GM12892 (cell line): ENCODE data around the gene FBXW7.

Experiments used
- DNase-seq: peaks from one replicate; pipeline ENCODE4 v3.0.0; 2011; ENCODE audit not compliant: insufficient read length
- FAIRE-seq: peaks from 2 replicates; lab custom pipeline; 2011; peaks lifted over from hg19 to GRCh38; lab: Jason Lieb, UNC
- POLR2A ChIP-seq: IDR thresholded peaks from 2 replicates; pipeline ENCODE4 v1.6.1; 2011; ENCODE audit warnings: low read depth, low read length, control low read depth
- POLR2AphosphoS5 ChIP-seq: IDR thresholded peaks from 2 replicates; pipeline ENCODE4 v1.6.1; 2011; ENCODE audit warnings: low read depth, low read length, control low read depth
- TAF1 ChIP-seq: IDR thresholded peaks from 2 replicates; pipeline ENCODE4 v1.6.1; 2011; ENCODE audit warnings: low read depth, mild to moderate bottlenecking, control low read depth, low read length, borderline replicate concordance

The FBXW7 gene

GRCh38 chr4:152359208-152360044, 176.5 kb downstream of the FBXW7 start:
- DNase-seq: no peak

GRCh38 chr4:152357206-152357605, 178.7 kb downstream of the FBXW7 start:
- TF ChIP-seq TAF1: no peak
- TF ChIP-seq POLR2A: no peak
- TF ChIP-seq POLR2AphosphoS5: no peak
- no peak for FAIRE-seq
- no peak for DNase-seq

More at GRCh38 chr4:152359208-152360044, 176.5 kb downstream of the FBXW7 start:
- TF ChIP-seq TAF1: no peak
- no peak for TF ChIP-seq POLR2A
- no peak for TF ChIP-seq POLR2AphosphoS5
- peak; percentile 83 for FAIRE-seq

- no peak for DNase-seq
- peak; percentile 61 for FAIRE-seq
- TF ChIP-seq POLR2A (no peak), POLR2AphosphoS5 (no peak), TAF1 (no peak)
These were observed 179.4 kb downstream of the FBXW7 start for GRCh38 chr4:152356428-152357034.

- TF ChIP-seq TAF1: no peak
- TF ChIP-seq POLR2A: no peak
- no peak for TF ChIP-seq POLR2AphosphoS5
- FAIRE-seq (peak; percentile 86), DNase-seq (no peak)
These were observed 183.2 kb downstream of the FBXW7 start for GRCh38 chr4:152352622-152353116.

- FAIRE-seq: peak; percentile 77
- no peak for DNase-seq
- no peak for TF ChIP-seq POLR2AphosphoS5
- TF ChIP-seq TAF1: no peak
- no peak for TF ChIP-seq POLR2A
These were observed 183.7 kb downstream of the FBXW7 start for GRCh38 chr4:152352215-152352614.

- FAIRE-seq (no peak), DNase-seq (no peak)
- TF ChIP-seq POLR2AphosphoS5: no peak
- no peak for TF ChIP-seq TAF1
- TF ChIP-seq POLR2A: no peak
These were observed 184.8 kb downstream of the FBXW7 start for GRCh38 chr4:152351080-152351479.

GRCh38 chr4:152348670-152349069, 187.2 kb downstream of the FBXW7 start:
- FAIRE-seq (peak; percentile 75), DNase-seq (no peak)

GRCh38 chr4:152346979-152347378, 188.9 kb downstream of the FBXW7 start:
- TF ChIP-seq POLR2AphosphoS5 (no peak), POLR2A (no peak), TAF1 (no peak)
- DNase-seq: no peak
- no peak for FAIRE-seq

More at GRCh38 chr4:152348670-152349069, 187.2 kb downstream of the FBXW7 start:
- TF ChIP-seq TAF1: no peak
- no peak for TF ChIP-seq POLR2A
- TF ChIP-seq POLR2AphosphoS5: no peak

- no peak for TF ChIP-seq POLR2A
- no peak for TF ChIP-seq POLR2AphosphoS5
- no peak for TF ChIP-seq TAF1
- peak; percentile 79 for FAIRE-seq
- DNase-seq: no peak
These were observed 189.4 kb downstream of the FBXW7 start for GRCh38 chr4:152346526-152346925.

- TF ChIP-seq TAF1 (no peak), POLR2AphosphoS5 (no peak), POLR2A (no peak)
- DNase-seq (no peak), FAIRE-seq (no peak)
These were observed 191.9 kb downstream of the FBXW7 start for GRCh38 chr4:152344001-152344400.

- no peak for TF ChIP-seq TAF1
- TF ChIP-seq POLR2A: no peak
- TF ChIP-seq POLR2AphosphoS5: no peak
- DNase-seq: no peak
- peak; percentile 14 for FAIRE-seq
These were observed 193.6 kb downstream of the FBXW7 start for GRCh38 chr4:152342293-152342692.
